Panc1 (cell line): ENCODE results near the gene GFOD2.

ENCODE experiments used
- POLR2AphosphoS5 ChIP-seq: IDR thresholded peaks from 2 replicates; pipeline ENCODE4 v1.6.1; 2012; ENCODE audit warnings: mild to moderate bottlenecking, low read depth, low read length, moderate library complexity
- TCF7L2 ChIP-seq: IDR thresholded peaks from 2 replicates; pipeline ENCODE4 v1.6.1; 2011; ENCODE audit warnings: mild to moderate bottlenecking, low read depth, low read length, inconsistent platforms
- TF ChIP-seq, protein P1 (sequence below): fragments of 450-650 bp; IDR thresholded peaks from 2 replicates; pipeline ENCODE4 v1.5.1; 2017; ENCODE audit warnings: mild to moderate bottlenecking

DNA sequence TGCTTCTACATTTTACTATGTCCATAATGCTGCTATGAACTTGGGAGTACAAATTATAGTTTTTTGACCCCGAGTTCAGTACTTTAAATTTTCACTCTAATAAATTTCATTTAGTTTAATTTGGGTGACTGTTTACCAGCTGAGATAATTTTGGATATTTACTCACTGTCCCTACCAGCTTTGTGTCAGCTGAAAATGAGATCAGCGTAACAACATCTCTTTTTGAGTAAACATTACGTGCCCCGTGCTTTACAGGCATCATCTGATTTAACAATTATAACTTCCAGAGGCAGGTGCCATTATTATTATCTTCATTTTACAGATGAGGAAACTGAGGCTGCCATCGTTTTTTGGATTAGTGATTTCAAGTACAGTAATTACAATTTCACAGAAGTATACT is 15.0 kb downstream of the GFOD2 start:
- no peak for TF ChIP-seq POLR2AphosphoS5
- TF ChIP-seq, protein P1, sequence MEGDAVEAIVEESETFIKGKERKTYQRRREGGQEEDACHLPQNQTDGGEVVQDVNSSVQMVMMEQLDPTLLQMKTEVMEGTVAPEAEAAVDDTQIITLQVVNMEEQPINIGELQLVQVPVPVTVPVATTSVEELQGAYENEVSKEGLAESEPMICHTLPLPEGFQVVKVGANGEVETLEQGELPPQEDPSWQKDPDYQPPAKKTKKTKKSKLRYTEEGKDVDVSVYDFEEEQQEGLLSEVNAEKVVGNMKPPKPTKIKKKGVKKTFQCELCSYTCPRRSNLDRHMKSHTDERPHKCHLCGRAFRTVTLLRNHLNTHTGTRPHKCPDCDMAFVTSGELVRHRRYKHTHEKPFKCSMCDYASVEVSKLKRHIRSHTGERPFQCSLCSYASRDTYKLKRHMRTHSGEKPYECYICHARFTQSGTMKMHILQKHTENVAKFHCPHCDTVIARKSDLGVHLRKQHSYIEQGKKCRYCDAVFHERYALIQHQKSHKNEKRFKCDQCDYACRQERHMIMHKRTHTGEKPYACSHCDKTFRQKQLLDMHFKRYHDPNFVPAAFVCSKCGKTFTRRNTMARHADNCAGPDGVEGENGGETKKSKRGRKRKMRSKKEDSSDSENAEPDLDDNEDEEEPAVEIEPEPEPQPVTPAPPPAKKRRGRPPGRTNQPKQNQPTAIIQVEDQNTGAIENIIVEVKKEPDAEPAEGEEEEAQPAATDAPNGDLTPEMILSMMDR, result no peak
- TF ChIP-seq TCF7L2, result no peak
